ENCODE measurements around the gene TMED8. TPM values are rescaled to one million over a fixed set of nuclear protein-coding genes. Genes with fewer than 3 reads are reported as not detected.

Gene TMED8, protein sequence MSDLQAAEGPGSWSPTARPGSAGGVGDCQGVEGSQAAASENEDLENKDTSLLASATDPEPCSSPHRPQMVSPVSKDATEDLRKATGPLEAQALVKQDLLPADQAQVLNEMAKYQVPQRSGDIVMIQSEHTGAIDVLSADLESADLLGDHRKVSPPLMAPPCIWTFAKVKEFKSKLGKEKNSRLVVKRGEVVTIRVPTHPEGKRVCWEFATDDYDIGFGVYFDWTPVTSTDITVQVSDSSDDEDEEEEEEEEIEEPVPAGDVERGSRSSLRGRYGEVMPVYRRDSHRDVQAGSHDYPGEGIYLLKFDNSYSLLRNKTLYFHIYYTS
- 25.8 TPM for total RNA-seq

DNA sequence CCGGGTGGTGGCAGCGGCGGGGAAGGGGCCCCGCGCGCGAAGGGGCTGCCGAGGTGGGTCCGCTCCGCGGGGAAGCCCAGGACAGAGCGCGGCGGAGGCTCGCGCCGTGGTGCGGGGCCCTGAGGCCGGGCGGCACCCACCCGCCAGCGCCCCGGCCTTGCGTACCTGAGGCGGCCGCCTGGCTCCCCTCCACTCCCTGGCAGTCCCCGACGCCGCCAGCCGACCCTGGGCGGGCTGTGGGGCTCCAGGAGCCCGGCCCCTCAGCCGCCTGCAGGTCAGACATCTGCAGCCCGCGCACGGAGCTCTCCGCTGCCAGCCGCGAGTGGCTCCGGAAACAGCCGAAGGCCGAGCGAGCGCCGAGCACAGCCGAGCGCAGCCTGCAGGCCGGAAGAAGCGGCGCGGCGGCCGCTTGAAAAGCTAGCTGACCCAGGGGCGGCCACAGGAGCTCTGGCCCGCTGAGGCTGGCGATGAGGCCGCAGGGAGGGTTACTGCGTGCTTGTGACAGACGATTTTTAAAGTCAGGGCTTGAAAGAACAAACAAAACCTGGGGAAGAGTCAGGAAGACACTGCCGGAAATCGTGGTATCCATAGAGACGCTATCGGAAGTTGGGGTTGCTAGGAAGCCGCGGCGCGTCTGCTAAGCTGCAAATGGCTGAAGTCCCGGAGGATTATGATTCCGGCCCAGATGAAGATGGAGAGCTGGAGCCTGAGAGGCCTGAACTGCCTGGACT lies at the start of gene TMED8, which contains the start of gene SAMD15:
TMED8 (minus strand) TSS at position 324 of the 731 bp plus-strand sequence; CDS start at position 283, 41 bp downstream.
SAMD15 (plus strand) TSS at position 609 of the 731 bp plus-strand sequence; CDS start at position 649, 40 bp downstream.

DNA sequence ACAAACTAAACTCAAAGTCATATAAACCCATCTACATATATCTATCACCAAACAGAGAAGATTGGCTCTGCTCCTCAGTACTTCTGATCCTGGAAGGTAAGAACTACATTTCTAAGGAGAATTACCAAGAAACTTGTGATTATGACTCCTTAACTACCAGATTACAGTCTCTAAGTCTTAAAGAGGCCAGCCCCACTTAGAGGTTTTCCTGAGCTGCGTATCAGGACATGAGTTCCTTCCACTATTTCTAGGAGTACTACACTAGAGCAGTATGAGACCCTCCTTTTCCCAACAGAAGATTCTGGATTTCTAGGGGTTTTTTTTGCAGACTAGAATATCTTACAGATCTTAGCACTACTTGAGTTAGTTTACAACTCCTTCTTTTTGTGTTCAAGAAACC lies 46.5 kb upstream of the TMED8 start, which contains the start of gene NOXRED1:
NOXRED1 (minus strand) TSS at position 101 of the 400 bp plus-strand sequence. CDS start 634 bp downstream, outside the sequence.

GRCh38 chr14:77320238-77320935 lies 56.5 kb downstream of the TMED8 start, which contains the start of gene POMT2:
POMT2 (minus strand) TSS chr14:77320883; CDS start chr14:77320681, 202 bp downstream.

Other genes starting within 250 kb of the TMED8 start
- gene ZDHHC22, start 235.3 kb downstream of the TMED8 start, total RNA-seq: 5.6 TPM
- 1.6 TPM for gene TMEM63C, start 195.3 kb downstream of the TMED8 start, total RNA-seq
- 1.4 TPM for gene NGB, start 105.9 kb downstream of the TMED8 start, total RNA-seq
- 25.8 TPM for gene POMT2, start 56.2 kb downstream of the TMED8 start, total RNA-seq
- gene GSTZ1, start 56.1 kb downstream of the TMED8 start, total RNA-seq: 11.5 TPM
- gene SAMD15, start 285 bp upstream of the TMED8 start, total RNA-seq: 4.7 TPM
- gene NOXRED1, start 46.4 kb upstream of the TMED8 start, total RNA-seq: 1.6 TPM
- 29.3 TPM for gene VIPAS39, start 80.5 kb upstream of the TMED8 start, total RNA-seq
- gene AHSA1, start 81.0 kb upstream of the TMED8 start, total RNA-seq: 127 TPM
- 0.88 TPM for gene ISM2, start 121.7 kb upstream of the TMED8 start, total RNA-seq
- gene SPTLC2, start 239.5 kb upstream of the TMED8 start, total RNA-seq: 51.1 TPM